GM23338 (cell line): ENCODE measurements around the gene ADSL. TPM values are rescaled to one million over a fixed set of nuclear protein-coding genes. Genes with fewer than 3 reads are reported as not detected.

Source experiments
- ATAC-seq: fragments of 200-7000 bp; cut with Tn5 transposase; 3 replicates; pipeline ENCODE4 v1.9.1; 2020
- DNase-seq: peaks from one replicate; pipeline ENCODE4 v3.0.0-alpha.2; 2015; ENCODE audit warnings: low spot score
- H2AFZ ChIP-seq: fragments of 200-600 bp; sonication (generic); 2 replicates; pipeline ENCODE4 v1.8.0; 2016; ENCODE audit warnings: antibody characterized with exemption, mild to moderate bottlenecking, moderate library complexity
- H3F3A ChIP-seq: fragments of 200-600 bp; sonication (generic); replicated peaks from 2 replicates; pipeline ENCODE4 v1.8.0; 2017; ENCODE audit warnings: antibody characterized with exemption, mixed run types, low read depth
- H3K27ac ChIP-seq: fragments of 200-600 bp; sonication (generic); 2 replicates; pipeline ENCODE4 v1.6.1; 2016; ENCODE audit warnings: low read depth
- H3K27me3 ChIP-seq: fragments of 200-600 bp; sonication (generic); 2 replicates; pipeline ENCODE4 v1.8.0; 2016; ENCODE audit warnings: mild to moderate bottlenecking, mixed run types, moderate library complexity; ENCODE audit not compliant: insufficient read depth
- H3K36me3 ChIP-seq: fragments of 200-600 bp; sonication (generic); 2 replicates; pipeline ENCODE4 v1.8.0; 2016; ENCODE audit warnings: mild to moderate bottlenecking; ENCODE audit not compliant: insufficient read depth
- H3K4me1 ChIP-seq: fragments of 200-600 bp; sonication (generic); 2 replicates; pipeline ENCODE4 v1.8.0; 2016; ENCODE audit warnings: mild to moderate bottlenecking, moderate library complexity; ENCODE audit not compliant: insufficient read depth
- H3K4me2 ChIP-seq: fragments of 200-600 bp; sonication (generic); 2 replicates; pipeline ENCODE4 v1.7.1; 2017; ENCODE audit warnings: mixed run types
- H3K4me3 ChIP-seq: fragments of 200-600 bp; sonication (generic); 2 replicates; pipeline ENCODE4 v1.6.1; 2016; ENCODE audit warnings: mixed run types
- H3K79me2 ChIP-seq: fragments of 200-600 bp; sonication (generic); replicated peaks from 2 replicates; pipeline ENCODE4 v1.8.0; 2017; ENCODE audit warnings: mild to moderate bottlenecking; ENCODE audit not compliant: insufficient read depth
- H3K9me2 ChIP-seq: fragments of 200-600 bp; sonication (generic); 2 replicates; pipeline ENCODE4 v1.8.0; 2017; ENCODE audit not compliant: insufficient read depth
- H4K20me1 ChIP-seq: fragments of 200-600 bp; sonication (generic); replicated peaks from 2 replicates; pipeline ENCODE4 v1.8.0; 2017; ENCODE audit warnings: mild to moderate bottlenecking; ENCODE audit not compliant: insufficient read depth
- H3K27ac Mint-ChIP-seq: 2 replicates; pipeline ENCODE4 v1.8.0; 2020; ENCODE audit warnings: inconsistent platforms, mild to moderate bottlenecking, moderate library complexity, mixed read lengths
- H3K27me3 Mint-ChIP-seq: 3 replicates; pipeline ENCODE4 v1.8.0; 2022; ENCODE audit warnings: low read depth, mild to moderate bottlenecking, moderate library complexity, mixed read lengths, inconsistent platforms; ENCODE audit not compliant: insufficient read depth, poor library complexity
- H3K36me3 Mint-ChIP-seq: 3 replicates; pipeline ENCODE4 v1.8.0; 2021; ENCODE audit warnings: low read depth, mild to moderate bottlenecking, inconsistent platforms, moderate library complexity, mixed read lengths
- H3K4me1 Mint-ChIP-seq: 3 replicates; pipeline ENCODE4 v1.8.0; 2020; ENCODE audit warnings: mild to moderate bottlenecking, inconsistent platforms, mixed read lengths
- H3K4me3 Mint-ChIP-seq: 3 replicates; pipeline ENCODE4 v1.8.0; 2021; ENCODE audit warnings: moderate library complexity, mild to moderate bottlenecking, inconsistent platforms, mixed read lengths
- H3K9me3 Mint-ChIP-seq: 3 replicates; pipeline ENCODE4 v1.8.0; 2020; ENCODE audit warnings: moderate library complexity, mild to moderate bottlenecking, inconsistent platforms, mixed read lengths
- CREB1 ChIP-seq: fragments of 250-450 bp; sonication (Bioruptor Pico); IDR thresholded peaks from 2 replicates; pipeline ENCODE4 v1.5.0; 2020; ENCODE audit warnings: low read depth, mild to moderate bottlenecking, moderate library complexity
- EZH2phosphoT487 ChIP-seq: fragments of 200-600 bp; sonication (generic); IDR thresholded peaks from one replicate; pipeline ENCODE4 v1.8.1; 2018; ENCODE audit warnings: antibody characterized with exemption; ENCODE audit not compliant: unreplicated experiment
- REST ChIP-seq: IDR thresholded peaks from one replicate; pipeline ENCODE4 v1.6.1; 2018; ENCODE audit warnings: antibody characterized with exemption; ENCODE audit not compliant: unreplicated experiment
- ZNF114 ChIP-seq: fragments of 250-450 bp; sonication (Bioruptor Pico); IDR thresholded peaks from 2 replicates; pipeline ENCODE4 v1.5.0; 2020; ENCODE audit warnings: mild to moderate bottlenecking, moderate library complexity
- polyA plus RNA-seq: library from polyadenylated mRNA; unstranded; fragments of >200 nt; fragmentation: Nextera tagmentation; extraction: Ambion mirVana; gene quantifications from 2 replicates; pipeline ENCODE4 v1.2.1, GENCODE V29; 2016
- total RNA-seq: library from RNA; depleted of rRNA; stranded (reverse); fragments of >200 nt; shearing (Covaris generic); gene quantifications from 2 replicates; pipeline ENCODE4 v1.2.3, GENCODE V29; 2014

The ADSL gene
- total and polyA plus RNA-seq, 2 experiments from 2014 or later = 120 to 232 TPM

DNA sequence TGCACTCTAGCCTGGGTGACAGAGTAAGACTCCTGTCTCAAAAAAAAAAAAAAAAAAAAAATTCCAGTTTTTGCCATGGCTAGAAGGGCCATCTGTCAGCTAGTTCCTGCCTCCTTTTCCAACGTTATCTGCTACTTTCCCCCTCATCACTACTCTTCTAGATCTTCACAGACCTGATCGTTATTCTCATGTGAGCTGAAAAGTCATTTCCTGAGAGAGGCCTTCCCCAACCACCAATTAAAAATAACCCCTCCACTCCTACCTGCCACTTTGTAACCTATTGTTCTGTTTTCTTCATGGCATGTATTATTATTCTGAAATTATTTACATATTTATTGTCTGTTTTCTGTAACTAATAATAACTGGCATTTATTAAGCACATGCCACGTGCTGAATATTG lies 48.3 kb downstream of the ADSL start:
- no peak overlapping the region for H2AFZ ChIP-seq
- no peak for ATAC-seq

GRCh38 chr22:40395607-40396006 lies 49.3 kb downstream of the ADSL start:
- Histone ChIP-seq H3K79me2 (no peaks in the 10 kb centered on the region), H2AFZ (no peak overlapping the region), H3K4me3 (no peak overlapping the region), H4K20me1 (no peaks in the 10 kb centered on the region; the same call in 1 of the 2 replicates), H3F3A (no peaks in the 10 kb centered on the region), H3K27ac (no peak overlapping the region), H3K4me2 (no peak overlapping the region), H3K9me2 (no peaks in the 10 kb centered on the region), H3K36me3 (0 out of 2 replicates have a peak, but pooled peaks cover 3% of the 10 kb centered on the region), H3K4me1 (no peaks in the 10 kb centered on the region), H3K27me3 (no peaks in the 10 kb centered on the region)
- Mint-ChIP-seq H3K36me3 (no peaks in the 10 kb centered on the region; the same call in 2 of the 3 replicates), H3K9me3 (no peaks in the 10 kb centered on the region), H3K4me3 (no peak overlapping the region), H3K27me3 (peaks cover 4% of the 10 kb centered on the region), H3K27ac (no peak overlapping the region), H3K4me1 (peaks cover 15% of the 10 kb centered on the region)
- DNase-seq = no peak
- TF ChIP-seq CREB1 (CRISPR knock-in tag) (no peak), REST (no peak)
- no peak for ATAC-seq

More for the DNA sequence above, 48.3 kb downstream of the ADSL start:
- Histone ChIP-seq H3K4me1 (no peaks in the 10 kb centered on the region), H3K4me2 (no peak overlapping the region), H3K27ac (no peak overlapping the region), H4K20me1 (no peaks in the 10 kb centered on the region; the same call in 1 of the 2 replicates), H3K79me2 (no peaks in the 10 kb centered on the region), H3K4me3 (no peak overlapping the region), H3K9me2 (no peaks in the 10 kb centered on the region), H3K27me3 (no peaks in the 10 kb centered on the region), H3F3A (no peaks in the 10 kb centered on the region), H3K36me3 (0 out of 2 replicates have a peak, but pooled peaks cover 3% of the 10 kb centered on the region)
- H3K36me3 Mint-ChIP-seq = no peaks in the 10 kb centered on the region; the same call in 2 of the 3 replicates
- peaks cover 15% of the 10 kb centered on the region for H3K4me1 Mint-ChIP-seq
- peaks cover 4% of the 10 kb centered on the region for H3K27me3 Mint-ChIP-seq
- DNase-seq = no peak
- no peak overlapping the region for H3K4me3 Mint-ChIP-seq
- H3K27ac Mint-ChIP-seq = no peak overlapping the region
- H3K9me3 Mint-ChIP-seq = no peaks in the 10 kb centered on the region
- TF ChIP-seq ZNF114 (no peak), REST (no peak), EZH2phosphoT487 (no peak)
